GM23338 (cell line): ENCODE results near the gene ZBTB2. TPM values are rescaled to one million over a fixed set of nuclear protein-coding genes. Genes with fewer than 3 reads are reported as not detected.

ENCODE experiments used
- ATAC-seq: fragments of 200-7000 bp; cut with Tn5 transposase; 3 replicates; pipeline ENCODE4 v1.9.1; 2020
- DNase-seq: peaks from one replicate; pipeline ENCODE4 v3.0.0-alpha.2; 2015; ENCODE audit warnings: low spot score
- H2AFZ ChIP-seq: fragments of 200-600 bp; sonication (generic); 2 replicates; pipeline ENCODE4 v1.8.0; 2016; ENCODE audit warnings: antibody characterized with exemption, mild to moderate bottlenecking, moderate library complexity
- H3F3A ChIP-seq: fragments of 200-600 bp; sonication (generic); replicated peaks from 2 replicates; pipeline ENCODE4 v1.8.0; 2017; ENCODE audit warnings: antibody characterized with exemption, mixed run types, low read depth
- H3K27ac ChIP-seq: fragments of 200-600 bp; sonication (generic); 2 replicates; pipeline ENCODE4 v1.6.1; 2016; ENCODE audit warnings: low read depth
- H3K27me3 ChIP-seq: fragments of 200-600 bp; sonication (generic); 2 replicates; pipeline ENCODE4 v1.8.0; 2016; ENCODE audit warnings: mild to moderate bottlenecking, mixed run types, moderate library complexity; ENCODE audit not compliant: insufficient read depth
- H3K36me3 ChIP-seq: fragments of 200-600 bp; sonication (generic); 2 replicates; pipeline ENCODE4 v1.8.0; 2016; ENCODE audit warnings: mild to moderate bottlenecking; ENCODE audit not compliant: insufficient read depth
- H3K4me1 ChIP-seq: fragments of 200-600 bp; sonication (generic); 2 replicates; pipeline ENCODE4 v1.8.0; 2016; ENCODE audit warnings: mild to moderate bottlenecking, moderate library complexity; ENCODE audit not compliant: insufficient read depth
- H3K4me2 ChIP-seq: fragments of 200-600 bp; sonication (generic); 2 replicates; pipeline ENCODE4 v1.7.1; 2017; ENCODE audit warnings: mixed run types
- H3K4me3 ChIP-seq: fragments of 200-600 bp; sonication (generic); 2 replicates; pipeline ENCODE4 v1.6.1; 2016; ENCODE audit warnings: mixed run types
- H3K79me2 ChIP-seq: fragments of 200-600 bp; sonication (generic); replicated peaks from 2 replicates; pipeline ENCODE4 v1.8.0; 2017; ENCODE audit warnings: mild to moderate bottlenecking; ENCODE audit not compliant: insufficient read depth
- H3K9me2 ChIP-seq: fragments of 200-600 bp; sonication (generic); 2 replicates; pipeline ENCODE4 v1.8.0; 2017; ENCODE audit not compliant: insufficient read depth
- H4K20me1 ChIP-seq: fragments of 200-600 bp; sonication (generic); replicated peaks from 2 replicates; pipeline ENCODE4 v1.8.0; 2017; ENCODE audit warnings: mild to moderate bottlenecking; ENCODE audit not compliant: insufficient read depth
- H3K27ac Mint-ChIP-seq: 2 replicates; pipeline ENCODE4 v1.8.0; 2020; ENCODE audit warnings: inconsistent platforms, mild to moderate bottlenecking, moderate library complexity, mixed read lengths
- H3K27me3 Mint-ChIP-seq: 3 replicates; pipeline ENCODE4 v1.8.0; 2022; ENCODE audit warnings: low read depth, mild to moderate bottlenecking, moderate library complexity, mixed read lengths, inconsistent platforms; ENCODE audit not compliant: insufficient read depth, poor library complexity
- H3K36me3 Mint-ChIP-seq: 3 replicates; pipeline ENCODE4 v1.8.0; 2021; ENCODE audit warnings: low read depth, mild to moderate bottlenecking, inconsistent platforms, moderate library complexity, mixed read lengths
- H3K4me1 Mint-ChIP-seq: 3 replicates; pipeline ENCODE4 v1.8.0; 2020; ENCODE audit warnings: mild to moderate bottlenecking, inconsistent platforms, mixed read lengths
- H3K4me3 Mint-ChIP-seq: 3 replicates; pipeline ENCODE4 v1.8.0; 2021; ENCODE audit warnings: moderate library complexity, mild to moderate bottlenecking, inconsistent platforms, mixed read lengths
- H3K9me3 Mint-ChIP-seq: 3 replicates; pipeline ENCODE4 v1.8.0; 2020; ENCODE audit warnings: moderate library complexity, mild to moderate bottlenecking, inconsistent platforms, mixed read lengths
- CREB1 ChIP-seq: fragments of 250-450 bp; sonication (Bioruptor Pico); IDR thresholded peaks from 2 replicates; pipeline ENCODE4 v1.5.0; 2020; ENCODE audit warnings: low read depth, mild to moderate bottlenecking, moderate library complexity
- EZH2 ChIP-seq: fragments of 200-600 bp; sonication (generic); IDR thresholded peaks from one replicate; pipeline ENCODE4 v1.8.0; 2017; ENCODE audit warnings: antibody characterized with exemption, mild to moderate bottlenecking, low read depth; ENCODE audit not compliant: unreplicated experiment
- JUNB ChIP-seq: IDR thresholded peaks from one replicate; pipeline ENCODE4 v1.6.1; 2016; ENCODE audit warnings: antibody characterized with exemption; ENCODE audit not compliant: unreplicated experiment
- STAT1 ChIP-seq: IDR thresholded peaks from one replicate; pipeline ENCODE4 v1.6.1; 2016; ENCODE audit warnings: antibody characterized with exemption; ENCODE audit not compliant: unreplicated experiment
- ZNF114 ChIP-seq: fragments of 250-450 bp; sonication (Bioruptor Pico); IDR thresholded peaks from 2 replicates; pipeline ENCODE4 v1.5.0; 2020; ENCODE audit warnings: mild to moderate bottlenecking, moderate library complexity
- polyA plus RNA-seq: library from polyadenylated mRNA; unstranded; fragments of >200 nt; fragmentation: Nextera tagmentation; extraction: Ambion mirVana; gene quantifications from 2 replicates; pipeline ENCODE4 v1.2.1, GENCODE V29; 2016
- total RNA-seq: library from RNA; depleted of rRNA; stranded (reverse); fragments of >200 nt; shearing (Covaris generic); gene quantifications from 2 replicates; pipeline ENCODE4 v1.2.3, GENCODE V29; 2014
- TF ChIP-seq, protein P1 (sequence below), 2 experiments: fragments of 200-600 bp in 1 of 2; sonication (generic) in 1 of 2; conservative IDR thresholded peaks; 2 replicates each; pipeline versions ENCODE4 v1.5.1 to v1.6.1; 2016 to 2017; ENCODE audit warnings: antibody characterized with exemption in 2 of 2, low read depth in 2 of 2, mild to moderate bottlenecking in 2 of 2, moderate library complexity in 1 of 2
- TF ChIP-seq, protein P2 (sequence below): IDR thresholded peaks from 2 replicates; pipeline ENCODE4 v1.6.1; 2016; ENCODE audit warnings: antibody characterized with exemption
- TF ChIP-seq, protein P3 (sequence below): fragments of 250-450 bp; sonication (Bioruptor Pico); IDR thresholded peaks from 2 replicates; pipeline ENCODE4 v1.5.0; 2020; ENCODE audit warnings: mild to moderate bottlenecking, moderate library complexity

The ZBTB2 gene
- total and polyA plus RNA-seq, 2 experiments from 2014 or later, result 11.4 to 21.9 TPM

DNA sequence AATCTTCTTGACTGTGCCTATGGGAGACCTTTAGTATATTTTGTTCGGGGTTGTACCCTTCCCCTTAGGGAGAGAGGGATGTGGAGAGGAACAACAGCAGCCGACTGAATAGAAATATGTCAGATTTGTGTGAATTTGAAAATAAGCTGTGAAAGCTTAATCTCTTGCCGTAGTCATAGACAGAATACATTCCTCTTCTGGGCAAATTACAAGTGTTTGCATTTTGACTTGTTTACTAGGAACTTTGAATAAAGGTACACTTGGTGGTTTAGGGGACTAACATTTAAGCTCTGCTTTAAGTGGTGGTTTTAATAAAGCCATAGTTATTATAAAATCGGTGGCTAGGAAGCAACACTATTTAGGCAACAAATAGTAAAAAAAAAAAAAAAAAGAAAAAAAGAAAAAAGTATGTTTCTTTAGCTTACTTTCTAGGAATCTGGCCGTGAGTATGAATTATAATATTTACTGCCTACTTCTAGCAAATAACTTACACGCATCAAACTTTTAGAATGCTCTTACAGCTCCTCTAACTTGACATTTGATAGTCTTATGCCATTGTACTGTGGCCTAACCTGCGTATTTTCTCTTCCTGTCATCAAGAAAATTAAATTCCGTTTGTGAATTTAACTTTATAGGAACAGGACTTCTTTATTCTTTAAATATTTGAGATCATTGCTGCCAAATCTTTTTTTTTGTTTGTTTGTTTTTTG lies 65.1 kb downstream of the ZBTB2 start:
- H3K4me3 ChIP-seq, result peak overlapping the region; percentile 60
- no peak for DNase-seq
- H3K9me2 ChIP-seq, result no peaks in the 10 kb centered on the region
- H2AFZ ChIP-seq, result no peak overlapping the region; the same call in 1 of the 2 replicates
- Mint-ChIP-seq H3K4me1 (peaks cover 26% of the 10 kb centered on the region), H3K4me3 (peak overlapping the region; percentile 80), H3K27me3 (peaks cover 22% of the 10 kb centered on the region), H3K27ac (no peak overlapping the region), H3K9me3 (no peaks in the 10 kb centered on the region; the same call in 2 of the 3 replicates), H3K36me3 (peaks cover 4% of the 10 kb centered on the region; the same call in 2 of the 3 replicates)
- no peak for TF ChIP-seq JUNB
- TF ChIP-seq STAT1, result no peak
- no peaks in the 10 kb centered on the region; the same call in 1 of the 2 replicates for H3K36me3 ChIP-seq
- H3K4me1 ChIP-seq, result peaks cover 5% of the 10 kb centered on the region; the same call in 1 of the 2 replicates
- peaks cover 52% of the 10 kb centered on the region for H3K79me2 ChIP-seq
- peak overlapping the region; percentile 84 for H3K4me2 ChIP-seq
- no peak overlapping the region for H3K27ac ChIP-seq
- H3K27me3 ChIP-seq, result peaks cover 4% of the 10 kb centered on the region; the same call in 1 of the 2 replicates
- peaks cover 2% of the 10 kb centered on the region for H4K20me1 ChIP-seq
- peaks cover 6% of the 10 kb centered on the region; the same call in 1 of the 2 replicates for H3F3A ChIP-seq
- no peak for ATAC-seq

DNA sequence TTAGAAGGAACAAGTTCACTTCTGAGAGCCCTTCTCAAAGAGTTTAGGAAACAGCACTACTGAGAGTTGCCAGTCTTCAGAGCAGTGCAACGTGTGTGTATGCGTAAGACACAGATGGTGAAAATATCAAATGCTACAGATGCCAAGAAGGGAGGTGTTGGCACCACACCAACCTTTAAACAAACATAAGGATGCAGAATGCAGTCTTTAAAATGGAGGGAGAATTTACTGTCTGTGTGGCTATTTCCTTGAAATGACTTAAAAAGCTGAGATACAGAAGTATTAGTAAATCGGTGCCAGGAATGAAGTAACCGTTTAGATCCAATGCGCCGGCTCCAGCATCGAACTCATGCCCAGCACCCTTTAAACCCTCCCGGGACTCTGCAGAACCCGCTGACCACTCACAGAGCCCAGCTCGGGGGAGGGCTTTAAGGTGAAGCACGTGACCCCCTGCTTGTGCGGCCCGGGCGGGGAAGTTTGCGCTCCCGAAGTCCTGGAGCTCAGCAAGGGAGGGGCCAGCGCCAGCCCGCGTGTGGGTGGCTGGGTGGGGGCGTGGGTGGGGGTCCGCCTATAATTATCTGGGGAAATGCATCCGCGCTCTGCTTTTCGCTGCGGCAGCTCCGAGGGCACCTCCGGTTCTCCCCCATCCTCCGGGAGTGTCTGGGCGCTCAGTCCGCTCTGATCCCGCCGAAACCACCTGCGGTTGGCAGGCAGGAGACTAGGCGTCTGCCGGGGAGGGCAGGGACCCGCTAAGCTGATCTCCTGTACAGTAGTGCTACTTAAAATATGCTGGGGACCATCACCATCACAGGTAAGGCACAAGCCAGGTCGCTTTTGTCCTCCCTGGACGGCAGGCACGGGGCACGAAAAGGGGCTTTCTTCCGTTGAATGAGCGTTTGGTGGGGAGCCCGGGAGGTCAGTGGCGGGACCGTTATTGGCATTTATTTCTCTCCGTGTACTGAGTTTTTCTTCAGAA lies 66.0 kb downstream of the ZBTB2 start:
- Mint-ChIP-seq H3K4me3 (peak overlapping the region; percentile 80), H3K4me1 (peaks cover 26% of the 10 kb centered on the region), H3K27me3 (peaks cover 23% of the 10 kb centered on the region), H3K27ac (no peak overlapping the region), H3K36me3 (peaks cover 4% of the 10 kb centered on the region; the same call in 2 of the 3 replicates), H3K9me3 (no peaks in the 10 kb centered on the region; the same call in 2 of the 3 replicates)
- ATAC-seq (peak; percentile 85), DNase-seq (peak; percentile 75)
- TF ChIP-seq, protein P1, sequence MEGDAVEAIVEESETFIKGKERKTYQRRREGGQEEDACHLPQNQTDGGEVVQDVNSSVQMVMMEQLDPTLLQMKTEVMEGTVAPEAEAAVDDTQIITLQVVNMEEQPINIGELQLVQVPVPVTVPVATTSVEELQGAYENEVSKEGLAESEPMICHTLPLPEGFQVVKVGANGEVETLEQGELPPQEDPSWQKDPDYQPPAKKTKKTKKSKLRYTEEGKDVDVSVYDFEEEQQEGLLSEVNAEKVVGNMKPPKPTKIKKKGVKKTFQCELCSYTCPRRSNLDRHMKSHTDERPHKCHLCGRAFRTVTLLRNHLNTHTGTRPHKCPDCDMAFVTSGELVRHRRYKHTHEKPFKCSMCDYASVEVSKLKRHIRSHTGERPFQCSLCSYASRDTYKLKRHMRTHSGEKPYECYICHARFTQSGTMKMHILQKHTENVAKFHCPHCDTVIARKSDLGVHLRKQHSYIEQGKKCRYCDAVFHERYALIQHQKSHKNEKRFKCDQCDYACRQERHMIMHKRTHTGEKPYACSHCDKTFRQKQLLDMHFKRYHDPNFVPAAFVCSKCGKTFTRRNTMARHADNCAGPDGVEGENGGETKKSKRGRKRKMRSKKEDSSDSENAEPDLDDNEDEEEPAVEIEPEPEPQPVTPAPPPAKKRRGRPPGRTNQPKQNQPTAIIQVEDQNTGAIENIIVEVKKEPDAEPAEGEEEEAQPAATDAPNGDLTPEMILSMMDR (conservative IDR thresholded peaks at IDR 0.05; ENCODE audit: low read depth in 2 of 2), result no peak
- no peak for TF ChIP-seq ZNF114 (CRISPR knock-in tag)
- TF ChIP-seq, protein P2, sequence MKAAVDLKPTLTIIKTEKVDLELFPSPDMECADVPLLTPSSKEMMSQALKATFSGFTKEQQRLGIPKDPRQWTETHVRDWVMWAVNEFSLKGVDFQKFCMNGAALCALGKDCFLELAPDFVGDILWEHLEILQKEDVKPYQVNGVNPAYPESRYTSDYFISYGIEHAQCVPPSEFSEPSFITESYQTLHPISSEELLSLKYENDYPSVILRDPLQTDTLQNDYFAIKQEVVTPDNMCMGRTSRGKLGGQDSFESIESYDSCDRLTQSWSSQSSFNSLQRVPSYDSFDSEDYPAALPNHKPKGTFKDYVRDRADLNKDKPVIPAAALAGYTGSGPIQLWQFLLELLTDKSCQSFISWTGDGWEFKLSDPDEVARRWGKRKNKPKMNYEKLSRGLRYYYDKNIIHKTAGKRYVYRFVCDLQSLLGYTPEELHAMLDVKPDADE, result no peak
- no peak for TF ChIP-seq EZH2
- no peak for TF ChIP-seq CREB1 (CRISPR knock-in tag)
- TF ChIP-seq, protein P3, sequence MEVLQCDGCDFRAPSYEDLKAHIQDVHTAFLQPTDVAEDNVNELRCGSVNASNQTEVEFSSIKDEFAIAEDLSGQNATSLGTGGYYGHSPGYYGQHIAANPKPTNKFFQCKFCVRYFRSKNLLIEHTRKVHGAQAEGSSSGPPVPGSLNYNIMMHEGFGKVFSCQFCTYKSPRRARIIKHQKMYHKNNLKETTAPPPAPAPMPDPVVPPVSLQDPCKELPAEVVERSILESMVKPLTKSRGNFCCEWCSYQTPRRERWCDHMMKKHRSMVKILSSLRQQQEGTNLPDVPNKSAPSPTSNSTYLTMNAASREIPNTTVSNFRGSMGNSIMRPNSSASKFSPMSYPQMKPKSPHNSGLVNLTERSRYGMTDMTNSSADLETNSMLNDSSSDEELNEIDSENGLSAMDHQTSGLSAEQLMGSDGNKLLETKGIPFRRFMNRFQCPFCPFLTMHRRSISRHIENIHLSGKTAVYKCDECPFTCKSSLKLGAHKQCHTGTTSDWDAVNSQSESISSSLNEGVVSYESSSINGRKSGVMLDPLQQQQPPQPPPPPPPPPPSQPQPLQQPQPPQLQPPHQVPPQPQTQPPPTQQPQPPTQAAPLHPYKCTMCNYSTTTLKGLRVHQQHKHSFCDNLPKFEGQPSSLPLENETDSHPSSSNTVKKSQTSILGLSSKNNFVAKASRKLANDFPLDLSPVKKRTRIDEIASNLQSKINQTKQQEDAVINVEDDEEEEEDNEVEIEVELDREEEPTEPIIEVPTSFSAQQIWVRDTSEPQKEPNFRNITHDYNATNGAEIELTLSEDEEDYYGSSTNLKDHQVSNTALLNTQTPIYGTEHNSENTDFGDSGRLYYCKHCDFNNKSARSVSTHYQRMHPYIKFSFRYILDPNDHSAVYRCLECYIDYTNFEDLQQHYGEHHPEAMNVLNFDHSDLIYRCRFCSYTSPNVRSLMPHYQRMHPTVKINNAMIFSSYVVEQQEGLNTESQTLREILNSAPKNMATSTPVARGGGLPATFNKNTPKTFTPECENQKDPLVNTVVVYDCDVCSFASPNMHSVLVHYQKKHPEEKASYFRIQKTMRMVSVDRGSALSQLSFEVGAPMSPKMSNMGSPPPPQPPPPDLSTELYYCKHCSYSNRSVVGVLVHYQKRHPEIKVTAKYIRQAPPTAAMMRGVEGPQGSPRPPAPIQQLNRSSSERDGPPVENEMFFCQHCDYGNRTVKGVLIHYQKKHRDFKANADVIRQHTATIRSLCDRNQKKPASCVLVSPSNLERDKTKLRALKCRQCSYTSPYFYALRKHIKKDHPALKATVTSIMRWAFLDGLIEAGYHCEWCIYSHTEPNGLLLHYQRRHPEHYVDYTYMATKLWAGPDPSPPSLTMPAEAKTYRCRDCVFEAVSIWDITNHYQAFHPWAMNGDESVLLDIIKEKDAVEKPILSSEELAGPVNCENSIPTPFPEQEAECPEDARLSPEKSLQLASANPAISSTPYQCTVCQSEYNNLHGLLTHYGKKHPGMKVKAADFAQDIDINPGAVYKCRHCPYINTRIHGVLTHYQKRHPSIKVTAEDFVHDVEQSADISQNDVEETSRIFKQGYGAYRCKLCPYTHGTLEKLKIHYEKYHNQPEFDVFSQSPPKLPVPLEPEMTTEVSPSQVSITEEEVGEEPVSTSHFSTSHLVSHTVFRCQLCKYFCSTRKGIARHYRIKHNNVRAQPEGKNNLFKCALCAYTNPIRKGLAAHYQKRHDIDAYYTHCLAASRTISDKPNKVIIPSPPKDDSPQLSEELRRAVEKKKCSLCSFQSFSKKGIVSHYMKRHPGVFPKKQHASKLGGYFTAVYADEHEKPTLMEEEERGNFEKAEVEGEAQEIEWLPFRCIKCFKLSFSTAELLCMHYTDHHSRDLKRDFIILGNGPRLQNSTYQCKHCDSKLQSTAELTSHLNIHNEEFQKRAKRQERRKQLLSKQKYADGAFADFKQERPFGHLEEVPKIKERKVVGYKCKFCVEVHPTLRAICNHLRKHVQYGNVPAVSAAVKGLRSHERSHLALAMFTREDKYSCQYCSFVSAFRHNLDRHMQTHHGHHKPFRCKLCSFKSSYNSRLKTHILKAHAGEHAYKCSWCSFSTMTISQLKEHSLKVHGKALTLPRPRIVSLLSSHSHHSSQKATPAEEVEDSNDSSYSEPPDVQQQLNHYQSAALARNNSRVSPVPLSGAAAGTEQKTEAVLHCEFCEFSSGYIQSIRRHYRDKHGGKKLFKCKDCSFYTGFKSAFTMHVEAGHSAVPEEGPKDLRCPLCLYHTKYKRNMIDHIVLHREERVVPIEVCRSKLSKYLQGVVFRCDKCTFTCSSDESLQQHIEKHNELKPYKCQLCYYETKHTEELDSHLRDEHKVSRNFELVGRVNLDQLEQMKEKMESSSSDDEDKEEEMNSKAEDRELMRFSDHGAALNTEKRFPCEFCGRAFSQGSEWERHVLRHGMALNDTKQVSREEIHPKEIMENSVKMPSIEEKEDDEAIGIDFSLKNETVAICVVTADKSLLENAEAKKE, result no peak
- TF ChIP-seq STAT1, result no peak
- peaks cover 5% of the 10 kb centered on the region; the same call in 1 of the 2 replicates for H3K4me1 ChIP-seq
- peaks cover 6% of the 10 kb centered on the region; the same call in 1 of the 2 replicates for H3F3A ChIP-seq
- H3K4me3 ChIP-seq, result peak overlapping the region; percentile 60
- H3K27me3 ChIP-seq, result peaks cover 4% of the 10 kb centered on the region; the same call in 1 of the 2 replicates
- H3K79me2 ChIP-seq, result peaks cover 46% of the 10 kb centered on the region
- no peaks in the 10 kb centered on the region for H3K9me2 ChIP-seq
- peak overlapping the region; percentile 84 for H3K4me2 ChIP-seq
- H2AFZ ChIP-seq, result peak overlapping the region; percentile 80; the same call in 1 of the 2 replicates
- H4K20me1 ChIP-seq, result peaks cover 2% of the 10 kb centered on the region
- H3K36me3 ChIP-seq, result no peaks in the 10 kb centered on the region; the same call in 1 of the 2 replicates
- H3K27ac ChIP-seq, result no peak overlapping the region
